HepG2 (cell line): ENCODE data around the gene CBLL2. TPM values are rescaled to one million over a fixed set of nuclear protein-coding genes. Genes with fewer than 3 reads are reported as not detected.

Source experiments
- ATAC-seq: fragments of 200-7000 bp; cut with Tn5 transposase; 3 replicates; pipeline ENCODE4 v1.9.1; 2020; ENCODE audit warnings: mild to moderate bottlenecking, moderate library complexity
- BruUV-seq: library from RNA; stranded (reverse); fragments of 400-500 nt; replicated peaks from 2 replicates; lab custom pipeline; 2021; lab: Mats Ljungman, UMichigan
- CTCF ChIA-PET: fragments of 300-600 bp; formaldehyde crosslinking; extraction: SDS; loops from one replicate; lab custom pipeline; 2021; ENCODE audit warnings: low total read pairs, inconsistent platforms, low intra/inter-chr PET ratio; lab: Yijun Ruan, JAX
- POLR2A ChIA-PET: fragments of 350-600 bp; sonication (Branson Sonifier 250); formaldehyde crosslinking; loops from one replicate; lab custom pipeline; 2020; ENCODE audit warnings: antibody characterized with exemption, inconsistent platforms; lab: Yijun Ruan, JAX
- DNase-seq: peaks from one replicate; pipeline ENCODE4 v3.0.0-alpha.2; 2015; ENCODE audit warnings: low spot score
- FAIRE-seq: peaks from 3 replicates; lab custom pipeline; 2011; peaks lifted over from hg19 to GRCh38; lab: Jason Lieb, UNC
- H2AFZ ChIP-seq: one replicate; pipeline ENCODE4 v1.6.1; 2011; ENCODE audit warnings: low read length, inconsistent platforms
- H3K27ac ChIP-seq: fragments of 300-600 bp; 3 replicates; pipeline ENCODE4 v1.8.0; 2011; ENCODE audit warnings: mixed run types, mild to moderate bottlenecking, mixed read lengths, low read length, inconsistent platforms; ENCODE audit not compliant: insufficient read depth; ENCODE audit errors: extremely low read length
- H3K27me3 ChIP-seq, 2 experiments: fragments of 200-600 bp in 1 of 2; 2 replicates in 1 of 2; 3 replicates in 1 of 2; pipeline versions ENCODE4 v1.6.0 to v1.8.0; 2011; ENCODE audit warnings: low read length in 2 of 2, mild to moderate bottlenecking in 2 of 2, moderate library complexity in 2 of 2, inconsistent platforms in 1 of 2; ENCODE audit not compliant: insufficient read depth in 2 of 2, control insufficient read depth in 1 of 2
- H3K36me3 ChIP-seq, 2 experiments: fragments of 200-600 bp in 1 of 2; replicated peaks in 1 of 2; 2 replicates in 1 of 2; 3 replicates in 1 of 2; pipeline versions ENCODE4 v1.5.1 to v1.8.0; 2011; ENCODE audit warnings: low read length in 2 of 2, inconsistent platforms in 1 of 2; ENCODE audit not compliant: insufficient read depth in 2 of 2, control insufficient read depth in 1 of 2
- H3K4me1 ChIP-seq: 2 replicates; pipeline ENCODE4 v1.5.1; 2012; ENCODE audit warnings: low read length, inconsistent platforms; ENCODE audit not compliant: insufficient read depth
- H3K4me2 ChIP-seq: 2 replicates; pipeline ENCODE4 v1.6.0; 2011; ENCODE audit warnings: low read depth, low read length, inconsistent platforms
- H3K4me3 ChIP-seq, 3 experiments: fragments of 200-600 bp in 1 of 3; sonication (generic), shearing (Covaris generic) in 1 of 3; replicated peaks in 1 of 3; 2 replicates each; pipeline ENCODE4 v1.5.1; 2011 to 2016; ENCODE audit warnings: low read length in 3 of 3, inconsistent platforms in 2 of 3, low read depth in 2 of 3, mild to moderate bottlenecking in 2 of 3, control low read depth in 1 of 3, mixed read lengths in 1 of 3; ENCODE audit not compliant: insufficient read depth in 1 of 3
- H3K79me2 ChIP-seq: one replicate; pipeline ENCODE4 v1.6.1; 2011; ENCODE audit warnings: low read length, inconsistent platforms; ENCODE audit not compliant: insufficient read depth
- H3K9ac ChIP-seq: 2 replicates; pipeline ENCODE4 v1.6.0; 2011; ENCODE audit warnings: mild to moderate bottlenecking, low read depth, low read length, inconsistent platforms; ENCODE audit not compliant: insufficient read depth
- H3K9me3 ChIP-seq: 2 replicates; pipeline ENCODE4 v1.5.1; 2012; ENCODE audit warnings: mild to moderate bottlenecking, low read length
- H4K20me1 ChIP-seq: 2 replicates; pipeline ENCODE4 v1.6.0; 2011; ENCODE audit warnings: inconsistent platforms, mild to moderate bottlenecking, low read length, moderate library complexity; ENCODE audit not compliant: insufficient read depth
- ARNT2 ChIP-seq: sonication (generic); formaldehyde crosslinking; IDR thresholded peaks from 2 replicates; pipeline ENCODE4 v1.8.0; 2022; ENCODE audit warnings: mild to moderate bottlenecking, low read depth, missing genetic modification reagents, moderate library complexity
- CHD4 ChIP-seq: fragments of 200-600 bp; sonication (generic); IDR thresholded peaks from 2 replicates; pipeline ENCODE4 v1.7.0; 2017; ENCODE audit warnings: mild to moderate bottlenecking, low read length, borderline replicate concordance
- ETV5 ChIP-seq: IDR thresholded peaks from 2 replicates; pipeline ENCODE4 v1.6.1; 2018; ENCODE audit warnings: missing biosample characterization, missing genetic modification reagents, inconsistent platforms, borderline replicate concordance
- GATAD1 ChIP-seq: IDR thresholded peaks from 2 replicates; pipeline ENCODE4 v1.6.1; 2016; ENCODE audit warnings: missing genetic modification reagents, missing compliant biosample characterization
- ZFX ChIP-seq: sonication (generic); formaldehyde crosslinking; IDR thresholded peaks from 2 replicates; pipeline ENCODE4 v1.4.0; 2020; ENCODE audit warnings: mild to moderate bottlenecking, low read depth, missing genetic modification reagents, moderate library complexity
- ZNF337 ChIP-seq: sonication (generic); formaldehyde crosslinking; IDR thresholded peaks from 2 replicates; pipeline ENCODE4 v1.5.1; 2020; ENCODE audit warnings: missing genetic modification reagents, low read depth, mild to moderate bottlenecking, borderline replicate concordance
- WGBS: methylation state at CpG from one replicate; pipeline ENCODE4 v1.1.6; 2017; ENCODE audit warnings: low lambda C conversion rate; 5-methylcytosine and 5-hydroxymethylcytosine counted together
- in situ Hi-C: cut with HindIII; loops from 2 replicates; pipeline ENCODE4 v1.10.0; 2017; ENCODE audit warnings: low pct_unique_long_range_greater_than_20kb; ENCODE audit not compliant: extremely low pct_ligation_motif_present
- intact Hi-C: fragments of 100-400 bp; cut with micrococcal nuclease; formaldehyde crosslinking; loops from one replicate; pipeline ENCODE4 v1.10.0; 2022; ENCODE audit not compliant: unreplicated experiment
- polyA plus RNA-seq, 8 experiments: library from polyadenylated mRNA; depleted of rRNA in 3 of 8; stranded (reverse) in 7 of 8; unstranded in 1 of 8; fragments of >200 nt; fragmentation: Illumina TruSeq in 4 of 8; extraction: Trizol in 4 of 8; gene quantifications; 2 replicates each; pipeline versions ENCODE4 v1.2.1 to v1.2.3, GENCODE V29; 2011 to 2016; ENCODE audit warnings: low read depth in 4 of 8, missing spikeins in 1 of 8, mixed read lengths in 1 of 8; ENCODE audit not compliant: insufficient read depth in 1 of 8
- total RNA-seq, 5 experiments: library from RNA; depleted of rRNA; stranded (reverse); fragments of >200 nt; fragmentation: Illumina TruSeq; extraction: Trizol; gene quantifications; 2 replicates each; pipeline ENCODE4 v1.2.3, GENCODE V29; 2016; ENCODE audit warnings: low read depth in 1 of 5
- TF ChIP-seq, protein P1 (sequence below): sonication (generic); formaldehyde crosslinking; IDR thresholded peaks from 2 replicates; pipeline ENCODE4 v1.5.1; 2020; ENCODE audit warnings: mild to moderate bottlenecking, missing genetic modification reagents, borderline replicate concordance

CBLL2 gene
- total and polyA plus RNA-seq, 2 of the 13 experiments (the other 11 are each of a cell fraction or from before 2014, with no cell fraction given) = not detected

DNA sequence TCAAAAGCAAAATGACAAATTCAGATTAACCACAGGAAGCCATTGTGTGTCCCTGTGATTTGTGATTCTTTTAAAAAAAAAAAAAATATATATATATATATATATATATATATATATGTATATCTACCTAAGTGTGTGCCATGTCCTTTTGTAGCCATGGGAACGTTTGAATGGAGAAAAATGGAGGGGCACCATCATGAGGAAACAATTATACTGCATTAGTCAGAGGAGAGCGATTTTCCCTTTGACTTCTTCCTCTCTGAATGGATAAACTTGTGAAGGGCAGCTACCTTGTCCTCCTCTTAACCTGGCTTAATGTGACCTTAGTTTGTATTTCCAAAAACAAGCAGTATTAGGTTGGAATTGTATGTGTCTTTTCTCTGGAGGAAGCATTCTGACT is 23.3 kb upstream of the CBLL2 start:
- Histone ChIP-seq H3K4me2 (no peak overlapping the region), H3K79me2 (no peaks in the 10 kb centered on the region), H3K36me3 (no peaks in the 10 kb centered on the region), H3K4me3 (no peak overlapping the region), H3K9me3 (no peaks in the 10 kb centered on the region), H3K27me3 (no peaks in the 10 kb centered on the region), H2AFZ (no peak overlapping the region), H3K27ac (no peak overlapping the region), H3K9ac (no peak overlapping the region), H3K4me1 (no peaks in the 10 kb centered on the region), H4K20me1 (no peaks in the 10 kb centered on the region)
- FAIRE-seq = no peak
- ChIA-PET POLR2A (no interaction called here), CTCF (no interaction called here)
- in situ Hi-C loops = no loop called here
- TF ChIP-seq ETV5 (CRISPR knock-in tag) (no peak), GATAD1 (no peak), ARNT2 (no peak), ZFX (CRISPR knock-in tag) (no peak), CHD4 (no peak), ZNF337 (CRISPR knock-in tag) (no peak)
- TF ChIP-seq, protein P1, sequence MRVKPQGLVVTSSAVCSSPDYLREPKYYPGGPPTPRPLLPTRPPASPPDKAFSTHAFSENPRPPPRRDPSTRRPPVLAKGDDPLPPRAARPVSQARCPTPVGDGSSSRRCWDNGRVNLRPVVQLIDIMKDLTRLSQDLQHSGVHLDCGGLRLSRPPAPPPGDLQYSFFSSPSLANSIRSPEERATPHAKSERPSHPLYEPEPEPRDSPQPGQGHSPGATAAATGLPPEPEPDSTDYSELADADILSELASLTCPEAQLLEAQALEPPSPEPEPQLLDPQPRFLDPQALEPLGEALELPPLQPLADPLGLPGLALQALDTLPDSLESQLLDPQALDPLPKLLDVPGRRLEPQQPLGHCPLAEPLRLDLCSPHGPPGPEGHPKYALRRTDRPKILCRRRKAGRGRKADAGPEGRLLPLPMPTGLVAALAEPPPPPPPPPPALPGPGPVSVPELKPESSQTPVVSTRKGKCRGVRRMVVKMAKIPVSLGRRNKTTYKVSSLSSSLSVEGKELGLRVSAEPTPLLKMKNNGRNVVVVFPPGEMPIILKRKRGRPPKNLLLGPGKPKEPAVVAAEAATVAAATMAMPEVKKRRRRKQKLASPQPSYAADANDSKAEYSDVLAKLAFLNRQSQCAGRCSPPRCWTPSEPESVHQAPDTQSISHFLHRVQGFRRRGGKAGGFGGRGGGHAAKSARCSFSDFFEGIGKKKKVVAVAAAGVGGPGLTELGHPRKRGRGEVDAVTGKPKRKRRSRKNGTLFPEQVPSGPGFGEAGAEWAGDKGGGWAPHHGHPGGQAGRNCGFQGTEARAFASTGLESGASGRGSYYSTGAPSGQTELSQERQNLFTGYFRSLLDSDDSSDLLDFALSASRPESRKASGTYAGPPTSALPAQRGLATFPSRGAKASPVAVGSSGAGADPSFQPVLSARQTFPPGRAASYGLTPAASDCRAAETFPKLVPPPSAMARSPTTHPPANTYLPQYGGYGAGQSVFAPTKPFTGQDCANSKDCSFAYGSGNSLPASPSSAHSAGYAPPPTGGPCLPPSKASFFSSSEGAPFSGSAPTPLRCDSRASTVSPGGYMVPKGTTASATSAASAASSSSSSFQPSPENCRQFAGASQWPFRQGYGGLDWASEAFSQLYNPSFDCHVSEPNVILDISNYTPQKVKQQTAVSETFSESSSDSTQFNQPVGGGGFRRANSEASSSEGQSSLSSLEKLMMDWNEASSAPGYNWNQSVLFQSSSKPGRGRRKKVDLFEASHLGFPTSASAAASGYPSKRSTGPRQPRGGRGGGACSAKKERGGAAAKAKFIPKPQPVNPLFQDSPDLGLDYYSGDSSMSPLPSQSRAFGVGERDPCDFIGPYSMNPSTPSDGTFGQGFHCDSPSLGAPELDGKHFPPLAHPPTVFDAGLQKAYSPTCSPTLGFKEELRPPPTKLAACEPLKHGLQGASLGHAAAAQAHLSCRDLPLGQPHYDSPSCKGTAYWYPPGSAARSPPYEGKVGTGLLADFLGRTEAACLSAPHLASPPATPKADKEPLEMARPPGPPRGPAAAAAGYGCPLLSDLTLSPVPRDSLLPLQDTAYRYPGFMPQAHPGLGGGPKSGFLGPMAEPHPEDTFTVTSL (CRISPR knock-in tag) = no peak
- no TSS peak for BruUV-seq
- 12% methylated on average over 2 of the region's 2 CpGs for WGBS
- ATAC-seq = no peak
- DNase-seq = no peak
- intact Hi-C loops = no loop called here
